GM18505 (cell line): ENCODE data around the gene PDPK1.
"Not testable (repeated sequence)": the region's sequence is repeated elsewhere in the genome, so short reads cannot be mapped to it uniquely, and the experiment has no call there.

Experiments
- ATAC-seq: cut with Tn5 transposase; IDR thresholded peaks from one replicate; pipeline ENCODE4 v1.9.1; 2021; ENCODE audit not compliant: unreplicated experiment

The PDPK1 gene

GRCh38 chr16:2644754-2645453 lies 107.1 kb downstream of the PDPK1 start:
- not testable (repeated sequence) for ATAC-seq

DNA sequence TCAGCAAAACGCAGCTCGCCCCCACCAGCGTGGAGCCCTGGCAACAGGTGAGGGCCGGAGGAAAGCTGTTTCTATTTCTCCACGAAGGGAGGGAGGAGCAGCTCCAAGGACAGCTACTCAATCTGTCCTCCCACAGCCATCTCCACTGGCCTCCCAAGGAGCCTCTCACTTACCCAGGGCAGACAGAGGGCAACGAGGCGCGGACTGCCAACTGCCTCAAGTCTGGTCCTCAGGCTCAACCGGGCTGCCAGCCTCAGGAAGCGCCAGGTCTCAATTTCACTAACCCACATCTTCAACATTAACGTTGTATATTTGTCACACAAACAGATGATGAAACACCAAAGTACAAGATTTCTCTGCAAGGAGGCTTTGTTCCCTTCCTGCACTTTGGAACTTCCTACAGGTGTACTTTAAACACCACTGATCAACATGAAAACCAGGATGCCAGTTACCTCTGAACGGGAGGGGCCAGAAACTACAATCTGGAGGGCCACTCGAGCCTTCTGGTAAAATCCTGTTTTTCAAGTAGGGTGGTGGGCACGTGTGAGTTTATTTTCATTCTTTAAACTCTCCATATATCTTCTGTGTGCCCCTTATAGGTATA lies 113.5 kb downstream of the PDPK1 start:
- not testable (repeated sequence) for ATAC-seq
